Mesodermal cell (in vitro differentiated cells): Measurements from ENCODE around the gene SLC38A3.

Experiments
- H3K27ac ChIP-seq: 2 replicates; pipeline ENCODE4 v1.7.0; 2013; ENCODE audit warnings: mild to moderate bottlenecking, low read depth, low read length, moderate library complexity; ENCODE audit not compliant: severe bottlenecking
- H3K36me3 ChIP-seq: 2 replicates; pipeline ENCODE4 v1.7.1; 2013; ENCODE audit warnings: mild to moderate bottlenecking, low read length, moderate library complexity; ENCODE audit not compliant: control insufficient read depth, insufficient read depth
- H3K4me1 ChIP-seq: one replicate; pipeline ENCODE4 v1.7.1; 2013; ENCODE audit warnings: mild to moderate bottlenecking, low read length; ENCODE audit not compliant: insufficient read depth, control insufficient read depth, poor library complexity, severe bottlenecking
- H3K4me3 ChIP-seq: 2 replicates; pipeline ENCODE4 v1.7.0; 2013; ENCODE audit warnings: low read length, control low read depth, mild to moderate bottlenecking; ENCODE audit not compliant: insufficient read depth, poor library complexity, severe bottlenecking; ENCODE audit errors: extremely low read depth
- H3K9me3 ChIP-seq: 2 replicates; pipeline ENCODE4 v1.7.1; 2013; ENCODE audit warnings: mild to moderate bottlenecking, low read length, moderate library complexity; ENCODE audit not compliant: control insufficient read depth
- WGBS, 2 experiments: methylation state at CpG; one replicate each; pipeline ENCODE4 v1.1.5; 2013; ENCODE audit warnings: missing lambda C conversion rate in 2 of 2; ENCODE audit not compliant: insufficient coverage in 2 of 2; 5-methylcytosine and 5-hydroxymethylcytosine counted together

The SLC38A3 gene

GRCh38 chr3:50212502-50212901, 7.4 kb downstream of the SLC38A3 start:
- Histone ChIP-seq H3K27ac (no peak overlapping the region), H3K9me3 (no peaks in the 10 kb centered on the region), H3K4me3 (no peak overlapping the region), H3K4me1 (peaks cover 3% of the 10 kb centered on the region), H3K36me3 (no peaks in the 10 kb centered on the region)
- 83 to 88% methylated on average over 3 to 4 of the region's 4 CpGs for WGBS, 2 experiments

- no peaks in the 10 kb centered on the region for H3K36me3 ChIP-seq
- no peaks in the 10 kb centered on the region for H3K9me3 ChIP-seq
- no peak overlapping the region for H3K4me3 ChIP-seq
- H3K4me1 ChIP-seq = peaks cover 3% of the 10 kb centered on the region
- WGBS, 2 experiments = 67 to 87% methylated on average over 1 to 3 of the region's 3 CpGs
- H3K27ac ChIP-seq = no peak overlapping the region
These were observed 7.9 kb downstream of the SLC38A3 start for GRCh38 chr3:50212971-50213370.

GRCh38 chr3:50213373-50213772, 8.3 kb downstream of the SLC38A3 start:
- no peaks in the 10 kb centered on the region for H3K36me3 ChIP-seq
- WGBS, 2 experiments = 95 to 98% methylated on average over 9 to 11 of the region's 12 CpGs
- no peak overlapping the region for H3K4me3 ChIP-seq
- peaks cover 3% of the 10 kb centered on the region for H3K4me1 ChIP-seq
- no peaks in the 10 kb centered on the region for H3K9me3 ChIP-seq
- H3K27ac ChIP-seq = no peak overlapping the region

- Histone ChIP-seq H3K36me3 (no peaks in the 10 kb centered on the region), H3K9me3 (no peaks in the 10 kb centered on the region), H3K4me3 (no peak overlapping the region), H3K4me1 (peaks cover 3% of the 10 kb centered on the region), H3K27ac (no peak overlapping the region)
- WGBS, 2 experiments = 85 to 95% methylated on average over 9 to 10 of the region's 10 CpGs
These were observed 9.8 kb downstream of the SLC38A3 start for GRCh38 chr3:50214824-50215223.

- H3K4me3 ChIP-seq = no peak overlapping the region
- peaks cover 3% of the 10 kb centered on the region for H3K4me1 ChIP-seq
- no peaks in the 10 kb centered on the region for H3K36me3 ChIP-seq
- H3K27ac ChIP-seq = no peak overlapping the region
- WGBS, 2 experiments = 85 to 93% methylated on average over 2 to 5 of the region's 9 CpGs
- H3K9me3 ChIP-seq = no peaks in the 10 kb centered on the region
These were observed 10.5 kb downstream of the SLC38A3 start for GRCh38 chr3:50215529-50215928.

GRCh38 chr3:50217681-50218080, 12.6 kb downstream of the SLC38A3 start:
- no peak overlapping the region for H3K4me3 ChIP-seq
- H3K9me3 ChIP-seq = no peaks in the 10 kb centered on the region
- no peaks in the 10 kb centered on the region for H3K4me1 ChIP-seq
- H3K36me3 ChIP-seq = no peaks in the 10 kb centered on the region
- H3K27ac ChIP-seq = no peak overlapping the region
- 79 to 91% methylated on average over 4 to 6 of the region's 10 CpGs for WGBS, 2 experiments

- 89 to 93% methylated on average over 15 of the region's 17 CpGs for WGBS, 2 experiments
- Histone ChIP-seq H3K36me3 (no peaks in the 10 kb centered on the region), H3K4me1 (no peaks in the 10 kb centered on the region), H3K9me3 (no peaks in the 10 kb centered on the region), H3K27ac (no peak overlapping the region), H3K4me3 (no peak overlapping the region)
These were observed 13.4 kb downstream of the SLC38A3 start for GRCh38 chr3:50218448-50218847.

GRCh38 chr3:50219285-50219684, 14.2 kb downstream of the SLC38A3 start:
- H3K27ac ChIP-seq = no peak overlapping the region
- no peaks in the 10 kb centered on the region for H3K4me1 ChIP-seq
- H3K36me3 ChIP-seq = no peaks in the 10 kb centered on the region
- H3K9me3 ChIP-seq = no peaks in the 10 kb centered on the region
- 94 to 95% methylated on average over 5 of the region's 5 CpGs for WGBS, 2 experiments
- no peak overlapping the region for H3K4me3 ChIP-seq

GRCh38 chr3:50220109-50220508, 15.0 kb downstream of the SLC38A3 start:
- H3K4me1 ChIP-seq = no peaks in the 10 kb centered on the region
- H3K9me3 ChIP-seq = no peaks in the 10 kb centered on the region
- no peak overlapping the region for H3K4me3 ChIP-seq
- H3K36me3 ChIP-seq = no peaks in the 10 kb centered on the region
- 88 to 96% methylated on average over 4 to 5 of the region's 6 CpGs for WGBS, 2 experiments
- no peak overlapping the region for H3K27ac ChIP-seq

- Histone ChIP-seq H3K4me3 (no peak overlapping the region), H3K27ac (no peak overlapping the region), H3K4me1 (no peaks in the 10 kb centered on the region), H3K36me3 (no peaks in the 10 kb centered on the region), H3K9me3 (no peaks in the 10 kb centered on the region)
- 92 to 94% methylated on average over 3 of the region's 4 CpGs for WGBS, 2 experiments
These were observed 16.0 kb downstream of the SLC38A3 start for GRCh38 chr3:50221051-50221410.

- 71 to 76% methylated on average over 12 of the region's 12 CpGs for WGBS, 2 experiments
- Histone ChIP-seq H3K4me3 (no peak overlapping the region), H3K4me1 (no peaks in the 10 kb centered on the region), H3K9me3 (no peaks in the 10 kb centered on the region), H3K36me3 (no peaks in the 10 kb centered on the region), H3K27ac (no peak overlapping the region)
These were observed 16.5 kb downstream of the SLC38A3 start for GRCh38 chr3:50221411-50222168.
